ENCODE data around the gene LHX2.

DNA sequence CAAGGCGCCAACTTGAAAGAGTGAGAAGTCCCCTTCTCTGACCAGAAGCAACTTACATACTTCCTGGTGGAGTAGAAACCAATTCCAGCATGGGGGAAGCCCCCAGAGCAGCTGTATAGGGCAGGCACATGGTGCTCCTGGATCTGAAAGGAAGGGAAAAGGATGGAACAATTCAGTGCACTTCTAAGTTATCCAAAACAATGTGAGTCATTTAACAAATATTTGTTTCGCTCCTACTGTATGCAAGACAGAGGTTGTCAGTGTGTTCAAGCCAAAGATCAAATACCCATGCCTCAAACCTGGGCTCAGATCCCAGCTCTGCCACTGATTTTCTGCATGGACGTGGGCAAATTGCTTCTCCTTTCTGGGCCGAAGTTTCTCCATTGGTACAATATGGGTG is 67.1 kb downstream of the LHX2 start:
- TF ChIP-seq, protein P1, sequence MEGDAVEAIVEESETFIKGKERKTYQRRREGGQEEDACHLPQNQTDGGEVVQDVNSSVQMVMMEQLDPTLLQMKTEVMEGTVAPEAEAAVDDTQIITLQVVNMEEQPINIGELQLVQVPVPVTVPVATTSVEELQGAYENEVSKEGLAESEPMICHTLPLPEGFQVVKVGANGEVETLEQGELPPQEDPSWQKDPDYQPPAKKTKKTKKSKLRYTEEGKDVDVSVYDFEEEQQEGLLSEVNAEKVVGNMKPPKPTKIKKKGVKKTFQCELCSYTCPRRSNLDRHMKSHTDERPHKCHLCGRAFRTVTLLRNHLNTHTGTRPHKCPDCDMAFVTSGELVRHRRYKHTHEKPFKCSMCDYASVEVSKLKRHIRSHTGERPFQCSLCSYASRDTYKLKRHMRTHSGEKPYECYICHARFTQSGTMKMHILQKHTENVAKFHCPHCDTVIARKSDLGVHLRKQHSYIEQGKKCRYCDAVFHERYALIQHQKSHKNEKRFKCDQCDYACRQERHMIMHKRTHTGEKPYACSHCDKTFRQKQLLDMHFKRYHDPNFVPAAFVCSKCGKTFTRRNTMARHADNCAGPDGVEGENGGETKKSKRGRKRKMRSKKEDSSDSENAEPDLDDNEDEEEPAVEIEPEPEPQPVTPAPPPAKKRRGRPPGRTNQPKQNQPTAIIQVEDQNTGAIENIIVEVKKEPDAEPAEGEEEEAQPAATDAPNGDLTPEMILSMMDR (conservative IDR thresholded peaks at IDR 0.05; ENCODE audit: low read length): no peak
- TF ChIP-seq EZH2phosphoT487 (IDR thresholded peaks at IDR 0.05; ENCODE audit: borderline replicate concordance, low read depth, low read length): no peak
